ENCODE data around the gene GRAP2.

The GRAP2 gene

GRCh38 chr22:40021401-40022000 lies 120.6 kb downstream of the GRAP2 start:
- no peak overlapping the region for H3K4me2 ChIP-seq (ENCODE audit: low read length)
- H4K20me1 ChIP-seq (ENCODE audit: control insufficient read depth, insufficient read depth, low read depth, low read length) = no peaks in the 10 kb centered on the region; the same call in 1 of the 2 replicates
- no peaks in the 10 kb centered on the region for H3F3A ChIP-seq (ENCODE audit: control insufficient read depth, insufficient read depth)
- H3K27ac ChIP-seq (ENCODE audit: low read depth, low read length) = no peak overlapping the region
- no peaks in the 10 kb centered on the region for H3K36me3 ChIP-seq (ENCODE audit: control insufficient read depth, low read length)
- H3K79me2 ChIP-seq (ENCODE audit: control insufficient read depth, low read length) = no peaks in the 10 kb centered on the region
- TF ChIP-seq, protein P1, sequence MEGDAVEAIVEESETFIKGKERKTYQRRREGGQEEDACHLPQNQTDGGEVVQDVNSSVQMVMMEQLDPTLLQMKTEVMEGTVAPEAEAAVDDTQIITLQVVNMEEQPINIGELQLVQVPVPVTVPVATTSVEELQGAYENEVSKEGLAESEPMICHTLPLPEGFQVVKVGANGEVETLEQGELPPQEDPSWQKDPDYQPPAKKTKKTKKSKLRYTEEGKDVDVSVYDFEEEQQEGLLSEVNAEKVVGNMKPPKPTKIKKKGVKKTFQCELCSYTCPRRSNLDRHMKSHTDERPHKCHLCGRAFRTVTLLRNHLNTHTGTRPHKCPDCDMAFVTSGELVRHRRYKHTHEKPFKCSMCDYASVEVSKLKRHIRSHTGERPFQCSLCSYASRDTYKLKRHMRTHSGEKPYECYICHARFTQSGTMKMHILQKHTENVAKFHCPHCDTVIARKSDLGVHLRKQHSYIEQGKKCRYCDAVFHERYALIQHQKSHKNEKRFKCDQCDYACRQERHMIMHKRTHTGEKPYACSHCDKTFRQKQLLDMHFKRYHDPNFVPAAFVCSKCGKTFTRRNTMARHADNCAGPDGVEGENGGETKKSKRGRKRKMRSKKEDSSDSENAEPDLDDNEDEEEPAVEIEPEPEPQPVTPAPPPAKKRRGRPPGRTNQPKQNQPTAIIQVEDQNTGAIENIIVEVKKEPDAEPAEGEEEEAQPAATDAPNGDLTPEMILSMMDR (IDR thresholded peaks at IDR 0.05; ENCODE audit: low read depth, low read length, poor library complexity, severe bottlenecking) = no peak
- TF ChIP-seq EZH2phosphoT487 (IDR thresholded peaks at IDR 0.05; ENCODE audit: borderline replicate concordance, low read length) = no peak
- H3K4me1 ChIP-seq (ENCODE audit: control insufficient read depth, low read length) = peaks cover 12% of the 10 kb centered on the region
- no peaks in the 10 kb centered on the region for H3K9me2 ChIP-seq (replicated peaks; ENCODE audit: control insufficient read depth, low read length)
- no peak overlapping the region for H3K4me3 ChIP-seq (ENCODE audit: low read length)
- peaks cover 20% of the 10 kb centered on the region for H3K27me3 ChIP-seq (ENCODE audit: control insufficient read depth, low read length)
- no peaks in the 10 kb centered on the region for H3K9me3 ChIP-seq (ENCODE audit: control insufficient read depth, insufficient read depth, low read length)

GRCh38 chr22:40022536-40023240 lies 121.8 kb downstream of the GRAP2 start:
- peaks cover 19% of the 10 kb centered on the region for H3K4me1 ChIP-seq (ENCODE audit: control insufficient read depth, low read length)
- H3K79me2 ChIP-seq (ENCODE audit: control insufficient read depth, low read length) = no peaks in the 10 kb centered on the region
- H3K9me3 ChIP-seq (ENCODE audit: control insufficient read depth, insufficient read depth, low read length) = no peaks in the 10 kb centered on the region
- TF ChIP-seq, protein P1 (IDR thresholded peaks at IDR 0.05; ENCODE audit: low read depth, low read length, poor library complexity, severe bottlenecking) = no peak
- TF ChIP-seq EZH2phosphoT487 (IDR thresholded peaks at IDR 0.05; ENCODE audit: borderline replicate concordance, low read length) = no peak
- no peak overlapping the region for H3K27ac ChIP-seq (ENCODE audit: low read depth, low read length)
- no peak overlapping the region for H3K4me3 ChIP-seq (ENCODE audit: low read length)
- no peaks in the 10 kb centered on the region; the same call in 1 of the 2 replicates for H4K20me1 ChIP-seq (ENCODE audit: control insufficient read depth, insufficient read depth, low read depth, low read length)
- H3K4me2 ChIP-seq (ENCODE audit: low read length) = no peak overlapping the region
- H3F3A ChIP-seq (ENCODE audit: control insufficient read depth, insufficient read depth) = no peaks in the 10 kb centered on the region
- H3K9me2 ChIP-seq (replicated peaks; ENCODE audit: control insufficient read depth, low read length) = no peaks in the 10 kb centered on the region
- no peaks in the 10 kb centered on the region for H3K36me3 ChIP-seq (ENCODE audit: control insufficient read depth, low read length)
- H3K27me3 ChIP-seq (ENCODE audit: control insufficient read depth, low read length) = peaks cover 20% of the 10 kb centered on the region
